HAP-1 (cell line): ENCODE data around the gene MLPH.

Experiments used
- DNase-seq, 2 experiments: peaks; one replicate each; pipeline ENCODE4 v3.0.0-alpha.2; 2016 to 2020; ENCODE audit warnings: low spot score in 2 of 2
- H3K27me3 ChIP-seq: fragments of 250-450 bp; sonication (Bioruptor Pico); 2 replicates; pipeline ENCODE4 v1.5.1; 2020; ENCODE audit warnings: low read depth, mild to moderate bottlenecking, moderate library complexity
- H3K36me3 ChIP-seq: fragments of 250-450 bp; sonication (Bioruptor Pico); replicated peaks from 2 replicates; pipeline ENCODE4 v1.5.1; 2020; ENCODE audit warnings: mild to moderate bottlenecking
- H3K4me1 ChIP-seq: fragments of 250-450 bp; sonication (Bioruptor Pico); 2 replicates; pipeline ENCODE4 v1.5.1; 2020; ENCODE audit warnings: mild to moderate bottlenecking
- H3K4me3 ChIP-seq: fragments of 250-450 bp; sonication (Bioruptor Pico); 2 replicates; pipeline ENCODE4 v1.5.1; 2020; ENCODE audit warnings: mild to moderate bottlenecking, moderate library complexity
- H3K9me3 ChIP-seq: fragments of 250-450 bp; sonication (Bioruptor Pico); 2 replicates; pipeline ENCODE4 v1.5.1; 2020; ENCODE audit warnings: mild to moderate bottlenecking, moderate library complexity
- in situ Hi-C: fragments of 300-500 bp; cut with MboI; formaldehyde crosslinking; loops from 3 replicates; pipeline ENCODE4 v1.14.3; 2020; ENCODE audit warnings: low sequenced_read_pairs, inconsistent platforms, mixed read lengths

Gene MLPH

GRCh38 chr2:237564526-237565131 is 77.6 kb downstream of the MLPH start:
- H3K4me1 ChIP-seq, result no peaks in the 10 kb centered on the region
- H3K36me3 ChIP-seq, result no peaks in the 10 kb centered on the region
- H3K9me3 ChIP-seq, result no peaks in the 10 kb centered on the region
- H3K4me3 ChIP-seq, result no peak overlapping the region
- no peak for DNase-seq
- peaks cover 12% of the 10 kb centered on the region; the same call in 1 of the 2 replicates for H3K27me3 ChIP-seq
- in situ Hi-C loops, result loop anchor here (5.0 kb wide), 1 partner anchor 52 kb away; no protein-coding TSS in a partner anchor

GRCh38 chr2:237565974-237566373 is 78.9 kb downstream of the MLPH start:
- no peaks in the 10 kb centered on the region for H3K9me3 ChIP-seq
- peaks cover 12% of the 10 kb centered on the region; the same call in 1 of the 2 replicates for H3K27me3 ChIP-seq
- in situ Hi-C loops, result loop anchor here (5.0 kb wide), 1 partner anchor 54 kb away; no protein-coding TSS in a partner anchor
- H3K4me3 ChIP-seq, result no peak overlapping the region
- no peak for DNase-seq
- no peaks in the 10 kb centered on the region for H3K4me1 ChIP-seq
- H3K36me3 ChIP-seq, result no peaks in the 10 kb centered on the region

GRCh38 chr2:237566401-237567235 is 79.6 kb downstream of the MLPH start, which contains the start of gene PRLH:
Gene PRLH, plus strand, starts transcription at chr2:237566574. Its CDS starts 0 bp downstream, at chr2:237566574.
- Histone ChIP-seq H3K4me1 (no peaks in the 10 kb centered on the region), H3K9me3 (no peaks in the 10 kb centered on the region), H3K36me3 (no peaks in the 10 kb centered on the region), H3K4me3 (no peak within 1 kb of the TSS), H3K27me3 (peaks cover 12% of the 10 kb centered on the region; the same call in 1 of the 2 replicates)
- in situ Hi-C loops, result loop anchor here (5.0 kb wide), 1 partner anchor 54 kb away; no protein-coding TSS in a partner anchor
- DNase-seq, result no peak

GRCh38 chr2:237567276-237568029 is 80.4 kb downstream of the MLPH start:
- Histone ChIP-seq H3K9me3 (no peaks in the 10 kb centered on the region), H3K4me1 (no peaks in the 10 kb centered on the region), H3K36me3 (no peaks in the 10 kb centered on the region), H3K27me3 (peaks cover 12% of the 10 kb centered on the region; the same call in 1 of the 2 replicates), H3K4me3 (no peak overlapping the region)
- in situ Hi-C loops, result loop anchor here (5.0 kb wide), 1 partner anchor 55 kb away; no protein-coding TSS in a partner anchor
- DNase-seq, result no peak

- H3K4me3 ChIP-seq, result no peak overlapping the region
- H3K27me3 ChIP-seq, result peaks cover 9% of the 10 kb centered on the region; the same call in 1 of the 2 replicates
- in situ Hi-C loops, result loop anchor here (5.0 kb wide), 1 partner anchor 56 kb away; no protein-coding TSS in a partner anchor
- DNase-seq, result no peak
- H3K9me3 ChIP-seq, result no peaks in the 10 kb centered on the region
- H3K36me3 ChIP-seq, result no peaks in the 10 kb centered on the region
- H3K4me1 ChIP-seq, result no peaks in the 10 kb centered on the region
Observed at GRCh38 chr2:237568121-237568660, 81.1 kb downstream of the MLPH start.

- in situ Hi-C loops, result loop anchor here (5.0 kb wide), 1 partner anchor 57 kb away; no protein-coding TSS in a partner anchor
- H3K36me3 ChIP-seq, result no peaks in the 10 kb centered on the region
Observed at GRCh38 chr2:237569041-237569440, 82.0 kb downstream of the MLPH start.

GRCh38 chr2:237569896-237570295 is 82.8 kb downstream of the MLPH start:
- no peaks in the 10 kb centered on the region for H3K36me3 ChIP-seq
- H3K27me3 ChIP-seq, result no peaks in the 10 kb centered on the region
- no peak for DNase-seq
- in situ Hi-C loops, result loop anchor here (5.0 to 10.0 kb wide), 2 partner anchors 58 to 415 kb away; no protein-coding TSS in a partner anchor
- H3K4me1 ChIP-seq, result no peaks in the 10 kb centered on the region
- H3K4me3 ChIP-seq, result no peak overlapping the region
- no peaks in the 10 kb centered on the region for H3K9me3 ChIP-seq

More at GRCh38 chr2:237569041-237569440, 82.0 kb downstream of the MLPH start:
- Histone ChIP-seq H3K4me1 (no peaks in the 10 kb centered on the region), H3K4me3 (no peak overlapping the region), H3K27me3 (peaks cover 3% of the 10 kb centered on the region; the same call in 1 of the 2 replicates), H3K9me3 (no peaks in the 10 kb centered on the region)
- DNase-seq, result no peak

GRCh38 chr2:237570776-237571335 is 83.8 kb downstream of the MLPH start:
- in situ Hi-C loops, result loop anchor here (10.0 kb wide), 1 partner anchor 416 kb away; no protein-coding TSS in a partner anchor
- no peak for DNase-seq
- H3K4me1 ChIP-seq, result no peaks in the 10 kb centered on the region
- H3K4me3 ChIP-seq, result no peak overlapping the region
- no peaks in the 10 kb centered on the region for H3K27me3 ChIP-seq
- no peaks in the 10 kb centered on the region for H3K9me3 ChIP-seq
- no peaks in the 10 kb centered on the region for H3K36me3 ChIP-seq

GRCh38 chr2:237571551-237571950 is 84.5 kb downstream of the MLPH start:
- Histone ChIP-seq H3K27me3 (no peaks in the 10 kb centered on the region), H3K4me3 (no peak overlapping the region), H3K4me1 (no peaks in the 10 kb centered on the region), H3K36me3 (no peaks in the 10 kb centered on the region), H3K9me3 (no peaks in the 10 kb centered on the region)
- in situ Hi-C loops, result loop anchor here (10.0 kb wide), 1 partner anchor 417 kb away; no protein-coding TSS in a partner anchor
- DNase-seq, result no peak

- H3K4me1 ChIP-seq, result no peaks in the 10 kb centered on the region
- H3K9me3 ChIP-seq, result no peaks in the 10 kb centered on the region
- in situ Hi-C loops, result loop anchor here (10.0 kb wide), 1 partner anchor 417 kb away; no protein-coding TSS in a partner anchor
- H3K36me3 ChIP-seq, result no peaks in the 10 kb centered on the region
- H3K4me3 ChIP-seq, result no peak overlapping the region
- DNase-seq, result peak; percentile 77 to 94
- H3K27me3 ChIP-seq, result no peaks in the 10 kb centered on the region
Observed at GRCh38 chr2:237572021-237572741, 85.1 kb downstream of the MLPH start.

GRCh38 chr2:237572742-237573101 is 85.7 kb downstream of the MLPH start:
- Histone ChIP-seq H3K27me3 (no peaks in the 10 kb centered on the region), H3K36me3 (no peaks in the 10 kb centered on the region), H3K4me1 (no peaks in the 10 kb centered on the region), H3K4me3 (no peak overlapping the region), H3K9me3 (no peaks in the 10 kb centered on the region)
- DNase-seq, result no peak
- in situ Hi-C loops, result loop anchor here (10.0 kb wide), 1 partner anchor 418 kb away; no protein-coding TSS in a partner anchor

- no peaks in the 10 kb centered on the region for H3K36me3 ChIP-seq
- H3K27me3 ChIP-seq, result no peaks in the 10 kb centered on the region
- no peak overlapping the region for H3K4me3 ChIP-seq
- no peaks in the 10 kb centered on the region for H3K4me1 ChIP-seq
- no peak for DNase-seq
- in situ Hi-C loops, result loop anchor here (10.0 kb wide), 1 partner anchor 419 kb away; no protein-coding TSS in a partner anchor
- H3K9me3 ChIP-seq, result no peaks in the 10 kb centered on the region
Observed at GRCh38 chr2:237573721-237574415, 86.8 kb downstream of the MLPH start.
